ENCODE results near the gene TAC3.
"Not testable (repeated sequence)": the region's sequence is repeated elsewhere in the genome, so short reads cannot be mapped to it uniquely, and the experiment has no call there.

TAC3 gene

GRCh38 chr12:56980268-56980667 is 36.1 kb downstream of the TAC3 start:
- no peak for DNase-seq

- no peak for DNase-seq
Observed at GRCh38 chr12:56979628-56980027, 36.7 kb downstream of the TAC3 start.

GRCh38 chr12:56978397-56979138 is 37.8 kb downstream of the TAC3 start:
- no peak for DNase-seq

GRCh38 chr12:56977361-56977760 is 39.0 kb downstream of the TAC3 start:
- DNase-seq, result not testable (repeated sequence)

- DNase-seq, result not testable (repeated sequence)
Observed at GRCh38 chr12:56974224-56974623, 42.1 kb downstream of the TAC3 start.

GRCh38 chr12:56968910-56969309 is 47.4 kb downstream of the TAC3 start:
- not testable (repeated sequence) for DNase-seq

GRCh38 chr12:56965997-56966642 is 50.2 kb downstream of the TAC3 start:
- DNase-seq, result not testable (repeated sequence)

- DNase-seq, result not testable (repeated sequence)
Observed at GRCh38 chr12:56965124-56965523, 51.2 kb downstream of the TAC3 start.

- not testable (repeated sequence) for DNase-seq
Observed at GRCh38 chr12:56963557-56963956, 52.8 kb downstream of the TAC3 start.

- not testable (repeated sequence) for DNase-seq
Observed at GRCh38 chr12:56962247-56962646, 54.1 kb downstream of the TAC3 start.

Data from NCI-H345 (cell line).